ENCODE results near the gene CCNA1. TPM values are rescaled to one million over a fixed set of nuclear protein-coding genes. Genes with fewer than 3 reads are reported as not detected.

CCNA1 gene
- total RNA-seq, 1 donor from 2014 or later = 0.17 TPM

Other genes starting within 250 kb of the CCNA1 start
- gene SOHLH2, start 217.9 kb upstream of the CCNA1 start, total RNA-seq = 0.07 TPM in 1 of 2 replicates, not detected in the other
- 3.8 and 7.3 TPM in 2 replicates for gene CCDC169, start 134.7 kb upstream of the CCNA1 start, total RNA-seq
- gene SPART, start 86.1 kb upstream of the CCNA1 start, total RNA-seq = 41.3 and 51.0 TPM in 2 replicates
- not detected in 2 replicates for gene SERTM1, start 241.5 kb downstream of the CCNA1 start, total RNA-seq

Measured in kidney epithelial cell (primary cell).